Measurements from ENCODE around the gene HMGXB3. TPM values are rescaled to one million over a fixed set of nuclear protein-coding genes. Genes with fewer than 3 reads are reported as not detected.

HMGXB3 gene, protein sequence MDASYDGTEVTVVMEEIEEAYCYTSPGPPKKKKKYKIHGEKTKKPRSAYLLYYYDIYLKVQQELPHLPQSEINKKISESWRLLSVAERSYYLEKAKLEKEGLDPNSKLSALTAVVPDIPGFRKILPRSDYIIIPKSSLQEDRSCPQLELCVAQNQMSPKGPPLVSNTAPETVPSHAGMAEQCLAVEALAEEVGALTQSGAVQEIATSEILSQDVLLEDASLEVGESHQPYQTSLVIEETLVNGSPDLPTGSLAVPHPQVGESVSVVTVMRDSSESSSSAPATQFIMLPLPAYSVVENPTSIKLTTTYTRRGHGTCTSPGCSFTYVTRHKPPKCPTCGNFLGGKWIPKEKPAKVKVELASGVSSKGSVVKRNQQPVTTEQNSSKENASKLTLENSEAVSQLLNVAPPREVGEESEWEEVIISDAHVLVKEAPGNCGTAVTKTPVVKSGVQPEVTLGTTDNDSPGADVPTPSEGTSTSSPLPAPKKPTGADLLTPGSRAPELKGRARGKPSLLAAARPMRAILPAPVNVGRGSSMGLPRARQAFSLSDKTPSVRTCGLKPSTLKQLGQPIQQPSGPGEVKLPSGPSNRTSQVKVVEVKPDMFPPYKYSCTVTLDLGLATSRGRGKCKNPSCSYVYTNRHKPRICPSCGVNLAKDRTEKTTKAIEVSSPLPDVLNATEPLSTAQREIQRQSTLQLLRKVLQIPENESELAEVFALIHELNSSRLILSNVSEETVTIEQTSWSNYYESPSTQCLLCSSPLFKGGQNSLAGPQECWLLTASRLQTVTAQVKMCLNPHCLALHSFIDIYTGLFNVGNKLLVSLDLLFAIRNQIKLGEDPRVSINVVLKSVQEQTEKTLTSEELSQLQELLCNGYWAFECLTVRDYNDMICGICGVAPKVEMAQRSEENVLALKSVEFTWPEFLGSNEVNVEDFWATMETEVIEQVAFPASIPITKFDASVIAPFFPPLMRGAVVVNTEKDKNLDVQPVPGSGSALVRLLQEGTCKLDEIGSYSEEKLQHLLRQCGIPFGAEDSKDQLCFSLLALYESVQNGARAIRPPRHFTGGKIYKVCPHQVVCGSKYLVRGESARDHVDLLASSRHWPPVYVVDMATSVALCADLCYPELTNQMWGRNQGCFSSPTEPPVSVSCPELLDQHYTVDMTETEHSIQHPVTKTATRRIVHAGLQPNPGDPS (N-terminal part only)
- 10 to 100 TPM; 21.8 to 40.2 TPM for total RNA-seq

DNA sequence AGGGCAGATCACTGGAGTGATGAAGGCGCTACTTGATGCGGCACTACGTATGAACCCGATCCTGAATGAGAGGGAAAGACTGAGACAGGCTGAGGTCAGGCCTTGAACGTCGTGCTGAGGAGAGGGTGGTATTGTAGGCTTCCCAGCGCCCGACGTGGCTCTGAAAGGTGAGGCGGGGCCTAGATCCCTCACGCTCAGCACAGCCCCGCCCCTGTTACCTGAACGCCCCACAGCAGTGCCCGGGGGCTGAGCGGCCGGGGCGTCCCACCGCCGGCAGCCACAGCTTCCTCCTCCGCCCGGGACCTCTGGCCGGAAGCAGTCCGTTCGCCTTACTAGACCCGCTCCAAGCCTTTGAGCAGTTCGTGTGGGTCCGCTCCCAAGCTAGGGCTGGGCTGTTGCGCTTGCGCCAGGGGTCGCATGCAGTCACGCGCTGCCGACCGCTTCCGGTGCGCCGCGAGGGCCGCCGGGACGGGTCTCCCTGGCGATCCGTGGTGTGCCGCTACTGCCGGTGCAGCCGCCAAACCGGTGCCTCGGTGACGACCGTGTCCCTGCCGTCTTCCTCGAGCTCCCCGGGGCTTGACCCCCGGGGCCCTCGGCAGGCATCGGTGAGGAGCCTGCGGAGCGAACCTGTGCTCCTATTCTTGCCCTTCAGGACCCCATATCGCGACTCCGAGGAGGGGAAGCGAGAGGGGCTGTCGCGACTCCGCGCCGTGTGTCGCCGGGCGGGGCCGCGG lies at the start of gene HMGXB3, which contains the start of gene TIGD6:
Gene HMGXB3, plus strand, starts transcription at position 484 of the 734 bp plus-strand sequence. CDS start 4,114 bp downstream, outside the sequence.
Gene TIGD6, minus strand, starts transcription at position 399 of the 734 bp plus-strand sequence. CDS start 4,306 bp downstream, outside the sequence.
- peak within 1 kb of the TSS; percentile 96 for H3K4me3 ChIP-seq
- DNase-seq: peak; percentile 91
- H3K9me3 ChIP-seq: no peaks in the 10 kb centered on the region
- peak within 1 kb of the TSS; percentile 82 to 98 for H3K9ac ChIP-seq (ENCODE audit: low read depth in 2 of 2, low read length in 2 of 2)
- peaks cover 16% of the 10 kb centered on the region for H3K4me1 ChIP-seq
- H3K27me3 ChIP-seq: no peaks in the 10 kb centered on the region
- no peaks in the 10 kb centered on the region for H3K36me3 ChIP-seq
- TF ChIP-seq, protein P1, sequence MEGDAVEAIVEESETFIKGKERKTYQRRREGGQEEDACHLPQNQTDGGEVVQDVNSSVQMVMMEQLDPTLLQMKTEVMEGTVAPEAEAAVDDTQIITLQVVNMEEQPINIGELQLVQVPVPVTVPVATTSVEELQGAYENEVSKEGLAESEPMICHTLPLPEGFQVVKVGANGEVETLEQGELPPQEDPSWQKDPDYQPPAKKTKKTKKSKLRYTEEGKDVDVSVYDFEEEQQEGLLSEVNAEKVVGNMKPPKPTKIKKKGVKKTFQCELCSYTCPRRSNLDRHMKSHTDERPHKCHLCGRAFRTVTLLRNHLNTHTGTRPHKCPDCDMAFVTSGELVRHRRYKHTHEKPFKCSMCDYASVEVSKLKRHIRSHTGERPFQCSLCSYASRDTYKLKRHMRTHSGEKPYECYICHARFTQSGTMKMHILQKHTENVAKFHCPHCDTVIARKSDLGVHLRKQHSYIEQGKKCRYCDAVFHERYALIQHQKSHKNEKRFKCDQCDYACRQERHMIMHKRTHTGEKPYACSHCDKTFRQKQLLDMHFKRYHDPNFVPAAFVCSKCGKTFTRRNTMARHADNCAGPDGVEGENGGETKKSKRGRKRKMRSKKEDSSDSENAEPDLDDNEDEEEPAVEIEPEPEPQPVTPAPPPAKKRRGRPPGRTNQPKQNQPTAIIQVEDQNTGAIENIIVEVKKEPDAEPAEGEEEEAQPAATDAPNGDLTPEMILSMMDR (IDR thresholded peaks at IDR 0.05): no peak
- peak within 1 kb of the TSS; percentile 96 for H3K27ac ChIP-seq
- intact Hi-C loops (cut with DNase I): no loop called here

DNA sequence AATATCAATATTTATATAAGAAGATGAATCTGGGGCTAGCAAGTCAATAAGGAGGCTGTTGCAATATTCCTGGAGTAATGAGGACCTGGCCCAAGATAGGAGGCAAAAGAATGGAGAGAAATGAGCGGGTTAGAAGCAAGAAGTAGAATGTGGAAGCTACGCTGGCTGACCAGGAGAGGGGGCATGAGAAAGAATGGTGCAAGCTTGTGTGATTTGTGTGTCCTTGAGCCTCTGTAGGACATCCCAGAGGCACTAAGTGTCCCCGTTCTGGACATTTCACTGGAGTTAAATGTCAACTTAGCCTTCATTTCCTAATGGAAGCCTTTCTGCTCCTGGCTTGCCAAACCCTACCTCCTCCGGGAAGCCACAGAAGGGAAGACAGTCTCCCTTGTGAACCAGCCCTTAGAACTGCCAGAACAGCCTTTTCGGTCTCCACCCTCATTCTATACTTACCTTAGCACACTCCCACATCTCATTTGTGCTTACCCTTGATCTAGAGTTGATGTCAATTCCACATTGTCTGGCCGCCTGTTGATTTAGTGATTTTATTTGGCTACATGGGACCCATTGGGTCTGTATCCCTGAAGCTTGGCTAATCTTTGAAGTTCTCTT lies 49.3 kb upstream of the HMGXB3 start:
- TF ChIP-seq, protein P1 (IDR thresholded peaks at IDR 0.05): no peak
- no peak for DNase-seq
- intact Hi-C loops (cut with DNase I): no loop called here
- Histone ChIP-seq H3K27ac (no peak overlapping the region), H3K36me3 (no peaks in the 10 kb centered on the region), H3K9me3 (no peaks in the 10 kb centered on the region), H3K9ac (ENCODE audit: low read depth in 2 of 2, low read length in 2 of 2) (no peak overlapping the region), H3K27me3 (no peaks in the 10 kb centered on the region), H3K4me3 (no peak overlapping the region), H3K4me1 (peaks cover 3% of the 10 kb centered on the region)

DNA sequence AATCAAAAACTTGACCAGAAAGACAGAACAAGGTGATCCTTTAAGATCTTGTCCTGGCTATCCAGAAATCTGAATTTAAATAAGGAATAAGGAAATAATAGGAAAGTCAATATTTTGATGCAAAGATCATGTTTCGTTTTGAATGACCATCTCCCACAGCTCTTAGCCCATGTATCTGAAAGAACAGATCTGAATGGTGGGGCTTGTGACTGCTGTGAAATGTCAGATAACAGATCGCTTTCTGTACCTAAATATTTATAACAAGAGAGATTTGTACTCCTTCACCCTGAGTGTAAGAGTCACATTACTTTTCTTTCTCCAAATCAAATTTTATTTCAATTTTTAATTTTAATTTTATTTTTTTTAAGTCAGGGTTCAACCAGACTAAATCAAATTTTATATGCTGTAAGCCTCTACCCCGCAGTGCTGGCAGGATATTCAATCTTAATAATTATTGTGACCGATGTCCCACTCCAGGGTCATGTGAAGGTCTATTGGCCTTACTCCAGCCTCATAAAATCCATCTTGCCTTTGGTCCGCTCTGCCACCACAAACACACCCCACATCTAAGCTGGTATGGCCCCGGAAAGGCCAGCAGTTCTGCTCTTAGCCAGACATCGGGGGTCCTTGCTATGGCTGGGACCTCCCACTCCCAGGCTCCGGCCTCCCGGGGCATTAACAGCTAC lies 47.0 kb upstream of the HMGXB3 start:
- Histone ChIP-seq H3K4me1 (no peaks in the 10 kb centered on the region), H3K36me3 (no peaks in the 10 kb centered on the region), H3K9me3 (no peaks in the 10 kb centered on the region), H3K4me3 (no peak overlapping the region), H3K27ac (no peak overlapping the region), H3K27me3 (no peaks in the 10 kb centered on the region), H3K9ac (ENCODE audit: low read depth in 2 of 2, low read length in 2 of 2) (no peak overlapping the region)
- TF ChIP-seq, protein P1 (IDR thresholded peaks at IDR 0.05): no peak
- no peak for DNase-seq
- intact Hi-C loops (cut with DNase I): no loop called here

DNA sequence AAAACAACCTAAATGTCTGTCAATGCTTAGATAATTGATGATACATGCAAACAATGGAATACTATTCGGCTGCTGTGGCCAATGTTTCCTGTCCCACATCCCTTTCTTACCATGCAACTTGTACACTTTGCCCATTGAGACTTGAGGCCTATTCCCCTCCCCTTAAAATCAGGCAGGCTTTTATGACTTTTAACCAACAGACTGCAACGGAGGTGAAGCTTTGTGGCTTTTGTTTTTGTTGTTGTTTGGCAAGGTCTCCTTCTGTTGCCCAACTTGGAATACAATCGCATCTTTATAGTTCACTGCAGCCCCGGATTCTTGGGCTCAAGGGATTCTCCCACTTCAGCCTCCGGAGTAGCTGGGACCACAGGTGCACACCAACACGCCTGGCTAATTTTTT lies 45.7 kb upstream of the HMGXB3 start:
- H3K4me3 ChIP-seq: no peak overlapping the region
- no peak overlapping the region for H3K9ac ChIP-seq (ENCODE audit: low read depth in 2 of 2, low read length in 2 of 2)
- TF ChIP-seq, protein P1 (IDR thresholded peaks at IDR 0.05): no peak
- DNase-seq: no peak
- no peak overlapping the region for H3K27ac ChIP-seq
- H3K9me3 ChIP-seq: no peaks in the 10 kb centered on the region
- no peaks in the 10 kb centered on the region for H3K4me1 ChIP-seq
- no peaks in the 10 kb centered on the region for H3K36me3 ChIP-seq
- no peaks in the 10 kb centered on the region for H3K27me3 ChIP-seq
- intact Hi-C loops (cut with DNase I): no loop called here
